ENCODE results near the gene SLC6A5.

GRCh38 chr11:20604295-20604803 is 4.9 kb downstream of the SLC6A5 start:
- no peak for TF ChIP-seq POLR2AphosphoS5 (IDR thresholded peaks at IDR 0.05; ENCODE audit: low read length)
- TF ChIP-seq SMARCA5 (IDR thresholded peaks at IDR 0.05) = no peak
- no peak for TF ChIP-seq CEBPB (IDR thresholded peaks at IDR 0.05; ENCODE audit: borderline replicate concordance in 1 of 2, low read depth in 2 of 2, low read length in 2 of 2)
- TF ChIP-seq CBX3 (IDR thresholded peaks at IDR 0.05; ENCODE audit: borderline replicate concordance, low read depth) = no peak

Data from GM12878 (cell line).